GM12874 (cell line): ENCODE results near the gene TBC1D8.

Experiments
- CTCF ChIP-seq: IDR thresholded peaks from 2 replicates; pipeline ENCODE4 v1.5.1; 2011; ENCODE audit warnings: low read depth, mild to moderate bottlenecking, control low read depth, low read length, moderate library complexity; ENCODE audit not compliant: insufficient read depth

Gene TBC1D8

GRCh38 chr2:101025561-101025960 is 125.6 kb downstream of the TBC1D8 start:
- TF ChIP-seq CTCF, result no peak

- no peak for TF ChIP-seq CTCF
Measured at GRCh38 chr2:101023327-101024107, 127.7 kb downstream of the TBC1D8 start.

GRCh38 chr2:101022221-101022620 is 129.0 kb downstream of the TBC1D8 start:
- no peak for TF ChIP-seq CTCF

- TF ChIP-seq CTCF, result no peak
Measured at GRCh38 chr2:101018934-101019333, 132.2 kb downstream of the TBC1D8 start.

GRCh38 chr2:101017371-101017770 is 133.8 kb downstream of the TBC1D8 start:
- no peak for TF ChIP-seq CTCF

GRCh38 chr2:101014264-101014857 is 136.8 kb downstream of the TBC1D8 start:
- TF ChIP-seq CTCF, result no peak

GRCh38 chr2:101012706-101013181 is 138.4 kb downstream of the TBC1D8 start:
- peak; percentile 61 for TF ChIP-seq CTCF
